ENCODE data around the gene USP26.
"Not testable (repeated sequence)": the region's sequence is repeated elsewhere in the genome, so short reads cannot be mapped to it uniquely, and the experiment has no call there.

Gene USP26

GRCh38 chrX:133097031-133097430 is at the start of gene USP26:
USP26 (minus strand) TSS chrX:133097109; CDS start chrX:133028220, 68,889 bp downstream.
- no peak for DNase-seq (ENCODE audit: low spot score)

GRCh38 chrX:133134282-133134681 is 37.4 kb upstream of the USP26 start:
- no peak for DNase-seq (ENCODE audit: low spot score)

- DNase-seq (ENCODE audit: low spot score) = no peak
Observed at GRCh38 chrX:133120406-133120805, 23.5 kb upstream of the USP26 start.

- no peak for DNase-seq (ENCODE audit: low spot score)
Observed at GRCh38 chrX:133094098-133094731, 2.7 kb downstream of the USP26 start.

- no peak for DNase-seq (ENCODE audit: low spot score)
Observed at GRCh38 chrX:133090236-133090809, 6.6 kb downstream of the USP26 start.

GRCh38 chrX:133089411-133089810 is 7.5 kb downstream of the USP26 start:
- no peak for DNase-seq (ENCODE audit: low spot score)

GRCh38 chrX:133085785-133086184 is 11.1 kb downstream of the USP26 start:
- no peak for DNase-seq (ENCODE audit: low spot score)

GRCh38 chrX:133085056-133085455 is 11.9 kb downstream of the USP26 start:
- not testable (repeated sequence) for DNase-seq (ENCODE audit: low spot score)

GRCh38 chrX:133083899-133084298 is 13.0 kb downstream of the USP26 start:
- DNase-seq (ENCODE audit: low spot score) = no peak

GRCh38 chrX:133081990-133082389 is 14.9 kb downstream of the USP26 start:
- DNase-seq (ENCODE audit: low spot score) = no peak

- DNase-seq (ENCODE audit: low spot score) = not testable (repeated sequence)
Observed at GRCh38 chrX:133077856-133078255, 19.1 kb downstream of the USP26 start.

- no peak for DNase-seq (ENCODE audit: low spot score)
Observed at GRCh38 chrX:133072566-133072965, 24.3 kb downstream of the USP26 start.

GRCh38 chrX:133068461-133068860 is 28.4 kb downstream of the USP26 start:
- DNase-seq (ENCODE audit: low spot score) = no peak

GRCh38 chrX:133056341-133056740 is 40.6 kb downstream of the USP26 start:
- no peak for DNase-seq (ENCODE audit: low spot score)

- DNase-seq (ENCODE audit: low spot score) = no peak
Observed at GRCh38 chrX:133054761-133055405, 42.0 kb downstream of the USP26 start.

- DNase-seq (ENCODE audit: low spot score) = no peak
Observed at GRCh38 chrX:133053861-133054598, 42.9 kb downstream of the USP26 start.

- DNase-seq (ENCODE audit: low spot score) = no peak
Observed at GRCh38 chrX:133048751-133049150, 48.2 kb downstream of the USP26 start.

GRCh38 chrX:133046601-133047000 is 50.3 kb downstream of the USP26 start:
- no peak for DNase-seq (ENCODE audit: low spot score)

GRCh38 chrX:133045986-133046385 is 50.9 kb downstream of the USP26 start:
- DNase-seq (ENCODE audit: low spot score) = no peak

- not testable (repeated sequence) for DNase-seq (ENCODE audit: low spot score)
Observed at GRCh38 chrX:133044145-133044786, 52.6 kb downstream of the USP26 start.

- no peak for DNase-seq (ENCODE audit: low spot score)
Observed at GRCh38 chrX:133042260-133042659, 54.6 kb downstream of the USP26 start.

GRCh38 chrX:133033010-133033409 is 63.9 kb downstream of the USP26 start:
- DNase-seq (ENCODE audit: low spot score) = no peak

All from CD4-positive, alpha-beta T cell treated with Interleukin-2 at 100 ng/mL for 4 hours (primary cell).